Mammary microvascular endothelial cell (primary cell): ENCODE measurements around the gene MAN2A2. TPM values are rescaled to one million over a fixed set of nuclear protein-coding genes. Genes with fewer than 3 reads are reported as not detected.

Experiments used
- total RNA-seq: library from RNA; depleted of rRNA; stranded (reverse); fragments of >200 nt; gene quantifications from 2 replicates; pipeline ENCODE4 v1.2.3, GENCODE V29; 2015

Gene MAN2A2
- total RNA-seq, result 17.4 and 20.6 TPM in 2 replicates

DNA sequence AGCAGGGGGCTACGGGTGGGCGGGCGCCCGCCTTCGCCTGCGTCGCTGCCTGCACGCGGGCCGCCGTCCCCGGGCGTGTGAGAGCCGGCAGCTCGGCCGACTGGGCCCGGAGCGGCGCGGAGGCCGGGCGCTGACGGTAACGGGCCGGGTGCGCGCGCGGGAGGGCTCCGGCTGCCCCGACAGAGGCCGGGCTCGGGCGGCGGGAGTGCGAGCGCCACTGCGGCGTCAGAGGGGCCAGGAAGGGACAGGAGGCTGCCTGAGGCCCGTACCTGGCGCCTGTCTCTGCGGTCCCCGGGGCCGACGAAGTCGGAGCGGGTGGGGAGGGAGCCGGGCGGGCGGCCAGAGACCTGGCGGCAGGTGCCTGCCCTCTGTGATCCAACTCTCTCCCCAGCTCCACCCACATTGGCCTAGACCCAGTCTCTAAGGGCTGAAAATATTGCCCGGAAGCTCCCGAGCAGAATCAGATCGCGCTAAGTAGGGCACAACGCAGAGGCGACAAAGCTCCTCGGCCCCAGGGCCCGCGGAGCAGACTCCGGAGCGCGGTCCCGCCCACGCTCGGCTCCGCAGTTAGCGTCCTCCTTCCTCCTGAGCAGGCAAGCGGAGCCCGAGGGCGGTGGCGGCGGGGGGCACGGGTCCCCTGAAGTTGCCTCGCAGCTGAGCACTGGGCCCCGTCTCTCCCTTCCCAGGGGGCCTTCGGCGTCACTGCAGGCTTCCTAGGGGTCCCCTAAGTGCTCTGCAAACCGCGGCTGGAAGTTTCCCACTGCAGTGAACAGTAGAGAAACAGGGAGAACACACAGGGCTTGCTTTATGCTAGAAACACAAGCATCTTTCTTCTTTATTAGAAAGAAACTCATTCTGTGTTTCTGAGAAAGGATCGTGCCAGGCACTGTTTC lies at the start of gene MAN2A2:
MAN2A2 (plus strand) TSS at position 463 of the 893 bp plus-strand sequence. CDS start 906 bp downstream, outside the sequence.

DNA sequence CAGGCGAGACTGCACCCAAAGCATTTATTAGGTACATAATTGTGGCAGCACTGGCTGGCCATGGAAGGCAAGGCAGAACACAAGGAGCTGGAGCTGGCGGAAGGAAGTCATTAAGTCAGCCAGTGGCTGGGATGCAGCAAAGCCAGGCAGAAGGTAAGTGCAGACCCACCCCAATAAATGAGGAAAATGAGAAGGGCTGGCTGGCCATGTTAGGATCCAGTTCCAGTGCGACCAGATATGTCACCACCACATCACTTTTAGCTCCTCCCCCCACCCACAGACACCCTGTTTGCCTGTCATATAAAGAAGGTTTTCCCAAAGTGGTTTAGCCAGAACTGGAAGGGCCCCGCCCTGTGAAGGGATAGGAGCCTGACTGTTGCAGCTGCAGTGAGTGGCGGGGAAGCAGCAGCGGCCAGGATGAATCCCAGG lies 34.8 kb upstream of the MAN2A2 start, which contains the start of gene FURIN:
FURIN (plus strand) TSS at position 328 of the 429 bp plus-strand sequence. CDS start 7,153 bp downstream, outside the sequence.

DNA sequence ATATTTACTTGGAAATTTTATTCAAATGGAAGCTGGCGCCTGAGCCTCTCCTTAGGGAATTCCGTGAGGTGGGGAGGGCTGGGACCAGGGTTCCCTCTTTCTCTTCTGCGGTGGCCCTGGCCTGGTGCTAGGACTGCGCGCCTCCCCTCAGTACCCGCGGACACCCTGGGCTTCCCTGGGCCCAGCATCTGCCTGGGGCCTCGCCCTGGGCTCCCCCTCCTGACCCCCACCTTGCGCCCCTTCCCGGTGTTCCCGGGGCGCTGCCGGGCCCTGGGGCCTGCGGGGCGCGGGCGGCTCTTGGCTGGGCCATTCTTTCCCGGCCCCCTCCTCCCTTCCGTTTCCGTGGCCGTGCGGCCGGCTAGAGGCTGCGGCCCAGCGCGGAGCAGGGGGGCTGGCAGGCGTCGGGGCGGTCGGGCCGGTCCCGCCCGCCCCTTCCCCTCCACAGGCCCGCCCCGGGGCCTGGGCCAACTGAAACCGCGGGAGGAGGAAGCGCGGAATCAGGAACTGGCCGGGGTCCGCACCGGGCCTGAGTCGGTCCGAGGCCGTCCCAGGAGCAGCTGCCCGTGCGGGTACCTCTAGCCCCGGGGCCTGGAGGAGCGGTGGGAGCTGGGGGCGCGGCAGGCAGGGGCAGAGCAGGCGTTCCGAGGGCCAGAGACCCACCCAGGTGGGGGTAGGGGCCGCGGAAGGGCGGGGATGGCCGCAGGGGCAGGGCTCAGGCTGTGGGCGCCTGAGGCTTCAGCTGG lies 19.0 kb upstream of the MAN2A2 start, which contains the start of gene FES:
FES (plus strand) TSS at position 529 of the 743 bp plus-strand sequence. CDS start 542 bp downstream, outside the sequence.

DNA sequence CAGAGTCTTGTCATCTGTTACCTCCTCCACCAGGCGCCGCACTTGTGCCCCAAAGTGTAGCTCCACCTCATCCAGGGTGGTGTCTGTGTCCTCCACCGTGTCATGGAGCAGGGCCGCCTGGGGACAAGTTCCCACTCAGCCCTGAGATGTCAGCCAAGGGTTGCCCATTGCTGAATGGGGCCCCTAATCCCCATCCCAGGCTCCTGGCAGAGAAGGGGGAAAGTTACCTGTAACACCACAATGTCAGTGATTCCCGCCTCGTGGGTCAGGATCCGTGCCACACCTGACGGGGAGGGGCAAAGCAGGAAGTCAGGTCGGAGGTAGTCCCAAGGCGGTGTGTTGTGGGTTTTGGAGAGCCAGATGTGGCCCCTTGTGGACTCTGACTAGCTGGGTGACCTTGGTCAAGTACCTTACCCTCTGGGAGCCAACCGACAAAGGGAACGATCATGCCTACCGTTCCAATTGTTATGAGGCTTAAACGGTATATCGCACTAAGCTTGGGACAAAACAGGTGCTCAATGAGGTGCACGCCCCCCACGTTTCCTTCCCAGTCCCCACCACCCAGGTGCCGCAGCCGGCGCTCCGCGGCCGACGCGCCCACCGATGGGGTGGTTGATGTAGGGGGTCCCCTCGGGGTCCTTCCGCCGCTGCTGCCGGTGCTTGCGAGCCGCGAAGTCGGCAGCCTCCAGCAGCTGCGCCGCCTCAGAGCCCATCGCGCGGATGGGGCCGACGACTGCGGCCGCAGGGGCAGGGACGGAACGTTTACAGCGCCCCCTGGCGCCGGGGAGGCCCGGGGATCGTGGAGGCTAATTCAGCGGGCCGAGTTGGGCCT lies 28.9 kb downstream of the MAN2A2 start, which contains the start of gene HDDC3:
HDDC3 (minus strand) TSS at position 722 of the 832 bp plus-strand sequence; CDS start at position 713, 9 bp downstream.

DNA sequence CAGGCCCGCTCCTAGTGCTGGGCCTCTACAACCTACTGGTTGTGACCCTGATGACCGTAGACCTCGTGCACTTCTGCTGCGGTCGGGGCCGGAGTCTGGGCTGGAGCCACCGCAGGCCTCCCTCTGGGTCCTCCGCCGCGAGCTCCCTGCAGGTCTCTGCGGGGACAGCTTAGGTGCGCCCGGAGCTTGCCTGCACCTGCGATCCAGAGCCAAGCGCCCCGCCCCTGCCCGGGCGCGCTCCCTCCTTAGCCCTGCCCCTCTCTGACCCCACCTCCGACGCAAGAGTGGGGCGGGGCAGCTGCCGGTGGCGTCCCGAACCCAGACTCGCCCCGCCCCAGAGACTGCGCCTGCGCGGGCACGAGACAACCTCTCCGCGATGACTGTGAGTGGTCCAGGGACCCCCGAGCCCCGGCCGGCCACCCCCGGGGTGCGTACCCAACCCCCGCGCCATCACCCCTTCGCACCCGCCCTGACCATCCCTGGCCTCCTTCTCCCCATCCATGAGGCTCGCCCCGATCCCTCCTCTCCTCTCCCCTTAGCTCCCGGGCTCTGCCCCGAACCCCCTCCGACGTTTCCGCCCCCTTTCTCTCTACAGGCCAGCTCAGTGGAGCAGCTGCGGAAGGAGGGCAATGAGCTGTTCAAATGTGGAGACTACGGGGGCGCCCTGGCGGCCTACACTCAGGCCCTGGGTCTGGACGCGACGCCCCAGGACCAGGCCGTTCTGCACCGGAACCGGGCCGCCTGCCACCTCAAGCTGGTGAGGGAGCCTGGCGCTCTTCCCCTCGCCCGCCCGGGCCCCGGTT lies 32.0 kb downstream of the MAN2A2 start, which contains the start of gene UNC45A:
UNC45A (plus strand) TSS at position 337 of the 803 bp plus-strand sequence; CDS start at position 377, 40 bp downstream.

DNA sequence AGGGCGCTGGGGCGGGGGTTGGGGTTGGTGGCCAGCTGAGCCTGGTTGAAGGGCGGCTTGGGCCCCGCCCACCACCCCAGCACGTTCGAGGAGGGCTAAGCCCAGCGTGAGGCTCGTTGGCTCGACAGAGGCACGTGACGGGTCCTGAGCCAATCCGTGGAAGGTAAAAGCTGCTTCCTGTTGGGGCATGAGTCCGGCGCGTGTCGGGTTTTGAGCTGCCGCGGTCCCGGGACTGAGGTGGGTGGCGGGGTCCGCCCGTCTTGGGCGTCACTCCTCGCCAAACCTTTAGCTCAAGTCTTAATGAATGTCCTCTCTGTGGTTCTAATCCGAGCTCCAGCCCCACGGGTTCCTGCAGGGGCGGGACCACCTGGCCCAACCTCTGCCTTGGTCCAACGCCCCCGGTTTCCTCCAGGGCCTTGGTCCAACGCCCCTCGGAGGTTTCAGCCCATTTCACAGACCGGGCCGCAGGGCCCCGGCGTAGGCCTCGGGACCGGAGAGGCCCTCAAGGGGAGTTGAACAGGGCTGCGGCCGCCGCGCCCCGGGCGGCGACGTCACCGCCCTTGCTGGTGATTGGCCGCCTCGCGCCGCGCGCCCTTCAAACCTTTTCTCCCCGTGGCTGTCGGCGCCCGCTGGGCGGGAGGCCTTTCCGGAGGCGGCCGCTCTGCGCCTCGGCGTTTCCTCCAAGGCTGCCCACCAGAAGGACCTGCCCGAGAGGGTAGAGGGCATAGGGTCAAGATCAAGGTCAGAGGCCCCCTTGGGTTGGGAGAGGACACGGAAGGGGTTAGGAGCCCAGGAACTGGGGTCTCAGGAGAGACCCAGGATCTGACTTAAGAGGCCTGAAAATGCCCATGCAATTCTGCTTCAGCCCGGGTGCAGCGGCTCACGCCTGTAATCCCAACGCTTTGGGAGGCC lies 51.9 kb downstream of the MAN2A2 start, which contains the start of gene RCCD1:
RCCD1 (plus strand) TSS at position 173 of the 912 bp plus-strand sequence. CDS start 1,851 bp downstream, outside the sequence.

Other genes with a start within 250 kb of the MAN2A2 start
- gene BLM, start 186.0 kb upstream of the MAN2A2 start, total RNA-seq, result 9.8 and 10.5 TPM in 2 replicates
- 100 and 116 TPM in 2 replicates for gene FURIN, start 34.7 kb upstream of the MAN2A2 start, total RNA-seq
- gene FES, start 18.8 kb upstream of the MAN2A2 start, total RNA-seq, result 108 and 121 TPM in 2 replicates
- 38.9 and 40.5 TPM in 2 replicates for gene HDDC3, start 29.2 kb downstream of the MAN2A2 start, total RNA-seq
- gene UNC45A, start 32.0 kb downstream of the MAN2A2 start, total RNA-seq, result 68.9 and 84.5 TPM in 2 replicates
- 18.7 and 19.0 TPM in 2 replicates for gene RCCD1, start 51.6 kb downstream of the MAN2A2 start, total RNA-seq
- 177 and 195 TPM in 2 replicates for gene PRC1, start 91.2 kb downstream of the MAN2A2 start, total RNA-seq
- gene VPS33B, start 119.3 kb downstream of the MAN2A2 start, total RNA-seq, result 8.2 and 15.6 TPM in 2 replicates
- 1.3 and 1.7 TPM in 2 replicates for gene SV2B, start 197.0 kb downstream of the MAN2A2 start, total RNA-seq